NCI-H1417 treated with DMSO at 0.1 percent for 48 hours (cell line): ENCODE measurements around the gene CYB5R2.

ENCODE experiments used
- DNase-seq: peaks from one replicate; lab custom pipeline; 2025; lab: John Stamatoyannopoulos, UW

Gene CYB5R2

DNA sequence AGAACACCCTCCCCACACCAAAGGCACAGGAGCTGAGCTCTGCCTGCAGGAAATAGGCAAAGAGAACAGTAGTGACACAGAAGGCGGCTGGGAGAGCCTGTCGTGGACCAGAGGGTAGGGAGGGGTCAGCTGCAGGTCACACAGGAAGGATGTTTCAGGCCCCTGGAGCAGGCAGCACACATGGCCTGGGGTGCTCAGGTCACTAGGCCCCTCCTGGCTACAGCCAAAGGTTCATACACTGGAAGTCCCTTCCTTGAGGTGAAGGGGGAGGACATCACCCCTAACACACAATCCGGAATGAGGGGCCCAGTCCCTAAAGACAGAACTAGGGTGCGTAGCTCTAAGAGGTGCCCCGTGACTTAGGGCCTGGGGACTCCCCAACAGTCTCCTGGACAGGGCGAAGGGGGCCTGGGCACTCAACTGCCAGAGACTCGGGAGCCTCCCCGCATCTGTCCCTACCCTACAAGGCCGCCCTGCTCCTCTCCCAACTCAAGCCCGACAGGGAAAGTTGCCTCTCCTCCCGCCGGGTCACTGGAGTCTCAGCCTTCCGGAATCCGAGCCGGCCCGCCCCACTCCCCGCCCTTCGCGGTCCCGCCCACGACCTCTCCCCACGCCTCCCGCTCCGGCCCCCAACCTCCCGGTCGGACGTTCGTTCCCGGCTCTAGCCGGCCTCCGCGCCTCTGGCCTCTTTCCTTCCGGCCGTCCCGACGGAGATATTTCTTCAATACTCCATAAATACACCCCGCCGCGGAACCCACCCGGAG, at the start of gene CYB5R2:
TSS of gene CYB5R2 (minus strand) at position 541 of the 764 bp plus-strand sequence. CDS start 675 bp downstream, outside the sequence.
- no peak for DNase-seq

DNA sequence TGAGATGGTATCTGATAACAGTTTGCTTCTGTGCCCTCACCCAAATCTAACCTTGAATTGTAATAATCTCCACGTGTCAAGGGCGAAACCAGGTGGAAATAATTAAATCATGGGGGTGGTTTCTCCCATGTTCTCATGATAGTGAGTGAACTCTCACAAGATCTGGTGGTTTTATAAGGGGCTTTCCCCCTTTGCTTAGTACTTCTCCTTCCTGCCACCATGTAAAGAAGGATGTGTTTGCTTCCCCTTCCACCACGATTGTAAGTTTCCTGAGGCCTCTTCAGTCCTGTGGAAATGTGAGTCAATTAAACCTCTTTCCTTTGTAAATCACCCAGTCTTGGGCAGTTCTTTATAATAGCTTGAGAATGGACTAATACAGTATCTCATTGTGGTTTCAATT, 41.5 kb upstream of the CYB5R2 start:
- DNase-seq: no peak

GRCh38 chr11:7706377-7706776, 33.1 kb upstream of the CYB5R2 start, which contains the start of gene OVCH2:
TSS of gene OVCH2 (minus strand) at chr11:7706477. CDS start at chr11:7706394, 83 bp downstream.
- no peak for DNase-seq

DNA sequence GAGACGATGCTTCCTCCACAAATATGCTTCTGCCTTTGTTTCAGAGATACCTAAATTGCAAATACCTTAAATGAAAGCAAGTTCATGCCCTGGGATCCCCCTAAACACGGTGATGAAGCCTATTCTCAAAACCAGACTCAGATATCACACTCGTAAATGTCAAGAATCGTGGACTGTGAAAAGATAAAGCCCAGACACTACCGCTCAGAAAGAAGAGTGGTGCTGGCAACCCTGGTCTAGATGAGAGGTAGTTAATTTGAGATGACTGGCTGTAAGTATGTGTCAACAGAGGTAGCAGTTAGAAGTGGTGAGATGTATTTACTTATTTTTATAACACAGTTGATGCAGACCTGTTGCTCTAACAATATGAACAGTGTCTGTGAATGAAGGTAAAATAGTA, 30.4 kb upstream of the CYB5R2 start:
- DNase-seq: no peak

DNA sequence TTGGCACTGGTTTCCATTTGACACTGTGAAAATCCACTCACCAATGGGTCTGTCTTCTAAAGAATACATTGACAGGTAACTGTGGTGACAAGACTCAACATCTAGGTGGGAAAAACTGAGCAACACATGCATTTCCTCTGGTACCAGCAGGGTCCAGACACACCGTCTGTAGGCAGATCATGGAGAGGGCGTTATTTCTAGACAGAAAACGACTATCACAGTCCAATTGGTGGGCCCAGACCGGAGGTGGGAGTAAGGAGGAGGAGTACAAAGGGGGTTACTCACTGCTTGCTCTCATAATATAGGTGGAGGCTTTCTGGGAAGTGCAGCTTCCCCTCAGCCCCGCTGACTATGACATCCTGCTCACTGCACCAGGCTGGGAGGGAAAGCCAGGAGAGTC, 23.1 kb upstream of the CYB5R2 start:
- no peak for DNase-seq

- no peak for DNase-seq
These were observed 20.9 kb upstream of the CYB5R2 start for GRCh38 chr11:7694235-7694634.

- DNase-seq: no peak
These were observed 19.1 kb upstream of the CYB5R2 start for GRCh38 chr11:7692426-7692825.

- DNase-seq: no peak
These were observed 18.6 kb upstream of the CYB5R2 start for GRCh38 chr11:7691759-7692350.

DNA sequence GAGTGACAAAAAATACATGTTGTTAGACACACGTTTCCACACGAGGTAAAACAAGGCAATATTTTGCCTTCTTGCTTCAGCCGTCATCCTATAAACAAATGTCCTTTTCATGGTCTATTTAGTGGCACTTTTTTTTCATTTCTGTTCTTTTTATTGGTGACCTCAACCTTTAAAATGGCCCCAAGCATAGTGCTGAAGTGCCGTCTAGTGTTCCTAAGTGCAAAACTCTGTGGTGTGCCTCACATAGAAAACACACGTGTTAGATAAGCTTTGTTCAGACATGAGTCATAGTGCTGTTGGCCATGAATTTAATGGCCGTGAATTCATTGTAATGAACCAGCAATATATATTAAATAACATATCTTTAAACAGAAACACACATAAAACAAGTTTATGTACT, 17.3 kb upstream of the CYB5R2 start:
- no peak for DNase-seq

GRCh38 chr11:7689239-7689638, 15.9 kb upstream of the CYB5R2 start:
- DNase-seq: no peak

- no peak for DNase-seq
These were observed 15.0 kb upstream of the CYB5R2 start for GRCh38 chr11:7688238-7688826.

DNA sequence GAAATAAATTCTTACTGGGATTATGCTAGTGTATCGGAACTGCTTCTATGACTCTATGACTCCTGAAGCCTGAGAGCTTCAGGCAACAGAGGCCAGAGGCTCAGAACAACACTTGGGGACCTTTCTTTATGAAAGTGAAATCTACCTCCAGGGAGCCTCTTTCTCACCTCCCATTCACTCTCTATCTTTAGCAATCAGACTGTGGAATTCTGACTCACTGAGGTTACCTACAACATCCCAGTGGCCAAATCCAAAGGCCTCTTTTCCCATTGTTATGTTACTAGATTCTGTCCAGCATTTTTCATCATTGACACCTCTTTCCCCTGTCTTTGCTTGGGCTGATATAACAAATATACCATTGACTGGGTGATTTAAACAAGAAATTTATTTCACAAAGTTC, 14.1 kb upstream of the CYB5R2 start:
- DNase-seq: no peak

DNA sequence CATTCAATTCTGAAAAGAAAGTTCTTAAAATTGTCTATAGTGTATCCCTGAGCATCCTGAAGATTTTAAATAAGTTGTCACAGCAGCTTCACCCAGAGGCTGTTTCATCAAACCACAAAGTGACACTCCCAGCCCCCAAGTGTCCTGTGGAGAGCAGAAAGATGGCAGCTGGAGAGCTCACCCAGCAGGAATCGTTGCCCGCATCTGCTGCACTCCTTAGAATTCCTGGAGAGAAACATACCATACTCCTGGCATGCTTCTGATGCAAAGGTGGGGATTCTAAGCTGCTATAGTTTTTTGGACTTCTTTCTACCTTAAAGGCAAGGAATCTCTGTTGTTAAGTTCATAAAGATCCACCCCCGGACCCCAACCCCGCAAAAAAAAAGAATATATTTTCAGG, 13.5 kb upstream of the CYB5R2 start:
- no peak for DNase-seq

- no peak for DNase-seq
These were observed 10.3 kb upstream of the CYB5R2 start for GRCh38 chr11:7683571-7683970.

DNA sequence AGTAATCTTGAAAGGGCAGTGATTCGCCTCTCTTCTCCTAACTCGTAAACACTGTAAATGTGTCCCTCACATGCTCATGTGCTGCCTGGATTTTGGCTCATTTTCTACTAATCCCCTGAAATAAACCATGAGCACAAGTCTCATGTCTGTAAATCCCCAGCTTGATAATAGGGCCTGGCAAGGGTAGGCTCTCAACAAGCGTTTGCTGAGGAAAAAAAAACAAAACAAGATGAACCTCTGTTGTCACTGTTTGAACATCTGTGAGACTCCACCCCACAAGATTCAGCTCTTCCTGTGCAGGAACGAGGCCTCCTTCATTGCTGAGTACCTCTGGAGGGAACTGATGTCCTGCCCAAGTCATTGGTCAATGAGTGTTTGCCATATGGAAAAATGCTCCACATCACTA, 4.5 kb upstream of the CYB5R2 start:
- DNase-seq: no peak

GRCh38 chr11:7677071-7677470, 3.8 kb upstream of the CYB5R2 start:
- DNase-seq: no peak

GRCh38 chr11:7675631-7676030, 2.3 kb upstream of the CYB5R2 start:
- no peak for DNase-seq

GRCh38 chr11:7673724-7674434, 579 bp upstream of the CYB5R2 start:
- no peak for DNase-seq

DNA sequence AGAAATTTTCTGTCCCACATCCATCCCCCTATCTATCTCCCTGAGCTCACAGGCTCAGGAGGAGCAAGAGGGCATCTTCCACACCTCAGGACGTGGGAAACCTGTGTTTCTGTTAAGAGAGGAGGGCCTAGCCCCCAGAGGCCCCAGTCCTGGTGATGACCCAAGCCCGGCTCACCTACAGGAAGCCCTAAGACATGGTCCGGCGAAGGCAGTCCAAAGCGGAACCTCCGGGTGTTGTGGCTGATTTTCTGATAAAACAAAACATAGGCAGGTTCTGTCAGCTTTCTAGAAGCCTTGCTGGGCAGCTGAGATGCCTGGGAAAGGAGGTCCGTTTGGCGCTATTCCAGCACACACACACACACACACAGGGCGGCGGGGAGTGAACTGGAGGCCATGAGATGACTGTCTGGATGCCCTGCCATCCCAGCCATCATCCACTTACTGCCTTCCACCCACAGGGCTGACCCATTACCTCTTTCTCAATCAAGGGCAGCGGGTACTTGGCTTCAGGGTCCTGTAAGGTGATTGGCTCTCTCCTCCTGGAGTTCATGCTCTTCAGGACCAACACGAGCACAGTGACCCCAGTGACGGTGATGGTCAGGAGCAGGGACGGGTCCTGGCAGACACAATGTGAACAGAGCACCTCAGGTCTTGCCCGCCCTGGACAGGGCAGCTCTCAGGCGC, 882 bp downstream of the CYB5R2 start:
- DNase-seq: no peak

DNA sequence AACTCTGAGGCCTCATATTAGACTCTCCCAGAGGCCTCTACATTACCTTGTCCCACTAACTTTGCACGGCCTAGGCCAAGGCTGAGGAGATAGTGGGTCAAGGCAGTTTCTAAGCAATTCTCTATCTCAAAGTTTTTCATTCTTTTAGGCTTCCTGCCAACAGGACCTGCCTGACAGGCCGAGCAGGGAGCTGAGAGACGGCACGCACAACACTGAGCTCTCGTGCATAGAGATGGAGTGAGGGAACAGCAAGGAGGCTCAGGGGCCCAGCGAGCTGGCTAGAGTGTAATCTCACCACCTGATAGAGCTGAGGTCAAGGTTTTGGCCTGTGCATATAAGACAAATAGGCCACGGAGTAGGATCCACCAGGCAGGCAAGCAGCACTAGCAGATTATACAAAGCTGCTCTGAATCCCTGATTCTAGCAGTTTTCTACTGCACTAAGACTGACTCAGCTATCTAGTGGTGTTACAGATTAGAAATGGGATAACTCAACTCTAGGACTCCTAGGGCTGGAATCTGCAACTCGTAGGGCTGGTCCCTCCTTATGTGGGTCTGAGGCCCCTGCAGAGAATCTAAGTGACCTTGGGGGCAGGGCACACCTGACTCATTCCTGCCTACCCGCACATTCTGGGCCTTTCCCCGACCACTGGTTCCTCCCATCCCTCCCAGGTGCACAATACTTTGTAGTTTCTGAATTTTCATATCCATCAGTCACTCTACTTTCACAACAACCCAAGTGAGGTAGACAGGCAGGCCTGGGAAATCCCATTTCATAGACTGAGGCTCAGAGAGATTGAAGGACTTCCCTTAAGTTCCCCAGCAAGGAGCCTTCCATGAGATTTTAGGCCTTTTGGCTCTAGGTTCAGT, 1.7 kb downstream of the CYB5R2 start:
- no peak for DNase-seq

DNA sequence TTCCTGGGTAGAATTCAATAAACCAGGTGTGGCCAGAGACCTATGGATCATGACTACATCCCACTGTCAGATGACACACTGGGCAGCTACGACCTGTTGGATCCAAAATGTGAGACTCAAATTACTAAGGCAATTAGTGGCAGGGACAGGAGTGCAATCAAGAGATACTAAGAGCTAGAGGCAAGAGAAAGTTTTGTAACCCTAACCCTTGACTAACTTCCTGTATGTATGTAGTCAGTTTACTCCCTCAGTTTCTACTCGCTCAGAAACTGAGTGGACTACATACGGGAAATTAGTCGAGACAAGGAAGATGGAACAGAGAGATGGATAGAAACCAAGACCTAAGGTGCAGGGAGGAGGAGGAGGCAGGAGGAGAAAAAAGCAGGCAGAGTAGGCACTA, 2.7 kb downstream of the CYB5R2 start:
- DNase-seq: no peak
